HPDE6-E6E7 (cell line): ENCODE measurements around the gene PPA1.
A peak's percentile ranks its signal among the peaks of the same experiment; 100 is the strongest.
"Not testable (repeated sequence)": the region's sequence is repeated elsewhere in the genome, so short reads cannot be mapped to it uniquely, and the experiment has no call there.

Experiments used
- DNase-seq: peaks from one replicate; pipeline ENCODE4 v3.0.0; 2011; ENCODE audit warnings: missing footprints; ENCODE audit errors: extremely low spot score

Gene PPA1

GRCh38 chr10:70254778-70255328, 21.6 kb upstream of the PPA1 start:
- DNase-seq = no peak

- no peak for DNase-seq
These were observed 20.9 kb upstream of the PPA1 start for GRCh38 chr10:70253878-70254765.

GRCh38 chr10:70250961-70251680, 17.9 kb upstream of the PPA1 start:
- DNase-seq = no peak

- DNase-seq = no peak
These were observed 14.1 kb upstream of the PPA1 start for GRCh38 chr10:70247360-70247759.

- DNase-seq = no peak
These were observed 7.9 kb upstream of the PPA1 start for GRCh38 chr10:70241081-70241480.

- DNase-seq = not testable (repeated sequence)
These were observed 6.8 kb upstream of the PPA1 start for GRCh38 chr10:70239986-70240385.

- not testable (repeated sequence) for DNase-seq
These were observed 6.1 kb upstream of the PPA1 start for GRCh38 chr10:70239077-70239976.

GRCh38 chr10:70237958-70238536, 4.8 kb upstream of the PPA1 start:
- DNase-seq = not testable (repeated sequence)

- no peak for DNase-seq
These were observed 1.6 kb upstream of the PPA1 start for GRCh38 chr10:70234668-70235447.

- DNase-seq = no peak
These were observed 691 bp upstream of the PPA1 start for GRCh38 chr10:70233939-70234300.

- no peak for DNase-seq
These were observed 445 bp downstream of the PPA1 start for GRCh38 chr10:70232859-70233108.

GRCh38 chr10:70232155-70232858, 922 bp downstream of the PPA1 start:
- DNase-seq = no peak

- no peak for DNase-seq
These were observed 4.7 kb downstream of the PPA1 start for GRCh38 chr10:70228491-70228890.

- no peak for DNase-seq
These were observed 5.5 kb downstream of the PPA1 start for GRCh38 chr10:70227548-70228320.

GRCh38 chr10:70223728-70224127, 9.5 kb downstream of the PPA1 start:
- DNase-seq = no peak

- DNase-seq = not testable (repeated sequence)
These were observed 10.3 kb downstream of the PPA1 start for GRCh38 chr10:70222811-70223447.

GRCh38 chr10:70222340-70222794, 10.9 kb downstream of the PPA1 start:
- DNase-seq = peak; percentile 76

- DNase-seq = no peak
These were observed 12.2 kb downstream of the PPA1 start for GRCh38 chr10:70221030-70221429.

- DNase-seq = no peak
These were observed 20.4 kb downstream of the PPA1 start for GRCh38 chr10:70212879-70213278.
